Measurements from ENCODE around the gene ADGRB3.

DNA sequence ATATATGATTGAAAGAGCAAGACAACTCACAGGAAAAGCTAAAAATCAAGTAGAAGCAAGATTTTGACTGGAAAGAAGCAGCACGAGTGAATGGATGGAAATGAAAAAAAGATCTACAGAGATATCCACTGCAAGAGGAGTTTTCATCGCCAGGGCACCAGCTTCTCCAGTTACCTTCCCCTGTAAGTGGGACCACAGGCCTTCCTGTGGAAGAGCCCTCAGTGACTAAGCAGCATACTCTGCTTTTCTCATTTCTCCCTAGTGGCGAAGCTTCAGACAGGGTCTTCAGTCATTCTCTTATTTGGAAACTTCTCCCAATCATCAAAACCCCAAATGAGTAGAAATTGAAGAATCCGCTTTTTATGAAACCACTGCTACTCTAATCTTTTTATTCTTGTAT is 40.5 kb downstream of the ADGRB3 start:
- TF ChIP-seq, protein P1, sequence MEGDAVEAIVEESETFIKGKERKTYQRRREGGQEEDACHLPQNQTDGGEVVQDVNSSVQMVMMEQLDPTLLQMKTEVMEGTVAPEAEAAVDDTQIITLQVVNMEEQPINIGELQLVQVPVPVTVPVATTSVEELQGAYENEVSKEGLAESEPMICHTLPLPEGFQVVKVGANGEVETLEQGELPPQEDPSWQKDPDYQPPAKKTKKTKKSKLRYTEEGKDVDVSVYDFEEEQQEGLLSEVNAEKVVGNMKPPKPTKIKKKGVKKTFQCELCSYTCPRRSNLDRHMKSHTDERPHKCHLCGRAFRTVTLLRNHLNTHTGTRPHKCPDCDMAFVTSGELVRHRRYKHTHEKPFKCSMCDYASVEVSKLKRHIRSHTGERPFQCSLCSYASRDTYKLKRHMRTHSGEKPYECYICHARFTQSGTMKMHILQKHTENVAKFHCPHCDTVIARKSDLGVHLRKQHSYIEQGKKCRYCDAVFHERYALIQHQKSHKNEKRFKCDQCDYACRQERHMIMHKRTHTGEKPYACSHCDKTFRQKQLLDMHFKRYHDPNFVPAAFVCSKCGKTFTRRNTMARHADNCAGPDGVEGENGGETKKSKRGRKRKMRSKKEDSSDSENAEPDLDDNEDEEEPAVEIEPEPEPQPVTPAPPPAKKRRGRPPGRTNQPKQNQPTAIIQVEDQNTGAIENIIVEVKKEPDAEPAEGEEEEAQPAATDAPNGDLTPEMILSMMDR (IDR thresholded peaks at IDR 0.05) = no peak
- TF ChIP-seq POLR2A (IDR thresholded peaks at IDR 0.05) (no peak), POLR2AphosphoS5 (IDR thresholded peaks at IDR 0.05; ENCODE audit: insufficient read depth in 1 of 2, low read depth in 1 of 2) (no peak)
